Urinary bladder (tissue), 4 donors: ENCODE results near the gene ZNF429. TPM values are rescaled to one million over a fixed set of nuclear protein-coding genes. Genes with fewer than 3 reads are reported as not detected.
"Not testable (repeated sequence)": the region's sequence is repeated elsewhere in the genome, so short reads cannot be mapped to it uniquely, and the experiment has no call there.

ENCODE experiments used
- DNase-seq: peaks from one replicate; pipeline ENCODE4 v3.0.0-alpha.2; 2015; ENCODE audit errors: extremely low spot score
- H3K27ac ChIP-seq: one replicate; pipeline ENCODE4 v1.5.1; 2013; ENCODE audit warnings: low read depth, mild to moderate bottlenecking, moderate library complexity
- H3K36me3 ChIP-seq: one replicate; pipeline ENCODE4 v1.6.1; 2013; ENCODE audit warnings: mild to moderate bottlenecking, moderate library complexity; ENCODE audit not compliant: insufficient read depth
- H3K4me1 ChIP-seq: one replicate; pipeline ENCODE4 v1.6.1; 2013; ENCODE audit warnings: mild to moderate bottlenecking, moderate library complexity; ENCODE audit not compliant: insufficient read depth
- H3K4me3 ChIP-seq: one replicate; pipeline ENCODE4 v1.5.1; 2013; ENCODE audit warnings: low read depth, low read length
- WGBS: extraction: QIAGEN DNeasy Blood & Tissue Kit; methylation state at CpG from one replicate; pipeline ENCODE4 v1.1.7; 2013; 5-methylcytosine and 5-hydroxymethylcytosine counted together
- polyA plus RNA-seq: library from polyadenylated mRNA; stranded (reverse); fragments of 200-250 nt; gene quantifications from one replicate; pipeline ENCODE4 v1.2.3, GENCODE V29; 2013
- total RNA-seq: library from RNA; depleted of rRNA; stranded (reverse); fragments of >200 nt; gene quantifications from one replicate; pipeline ENCODE4 v1.2.3, GENCODE V29; 2014
- donor health status: healthy with polysubstance abuse.
- donor health status: healthy.

Gene ZNF429
- total and polyA plus RNA-seq, 2 donors = 10.4 to 21.9 TPM

GRCh38 chr19:21487969-21488368 lies 17.4 kb upstream of the ZNF429 start:
- Histone ChIP-seq H3K4me3 (no peak overlapping the region), H3K27ac (no peak overlapping the region), H3K4me1 (no peaks in the 10 kb centered on the region), H3K36me3 (no peaks in the 10 kb centered on the region)
- DNase-seq = no peak
- WGBS = 100% methylated on average over 1 of the region's 1 CpG

GRCh38 chr19:21491146-21491545 lies 14.3 kb upstream of the ZNF429 start:
- Histone ChIP-seq H3K27ac (no peak overlapping the region), H3K36me3 (no peaks in the 10 kb centered on the region), H3K4me3 (no peak overlapping the region), H3K4me1 (no peaks in the 10 kb centered on the region)
- WGBS = 72% methylated on average over 4 of the region's 4 CpGs
- no peak for DNase-seq

DNA sequence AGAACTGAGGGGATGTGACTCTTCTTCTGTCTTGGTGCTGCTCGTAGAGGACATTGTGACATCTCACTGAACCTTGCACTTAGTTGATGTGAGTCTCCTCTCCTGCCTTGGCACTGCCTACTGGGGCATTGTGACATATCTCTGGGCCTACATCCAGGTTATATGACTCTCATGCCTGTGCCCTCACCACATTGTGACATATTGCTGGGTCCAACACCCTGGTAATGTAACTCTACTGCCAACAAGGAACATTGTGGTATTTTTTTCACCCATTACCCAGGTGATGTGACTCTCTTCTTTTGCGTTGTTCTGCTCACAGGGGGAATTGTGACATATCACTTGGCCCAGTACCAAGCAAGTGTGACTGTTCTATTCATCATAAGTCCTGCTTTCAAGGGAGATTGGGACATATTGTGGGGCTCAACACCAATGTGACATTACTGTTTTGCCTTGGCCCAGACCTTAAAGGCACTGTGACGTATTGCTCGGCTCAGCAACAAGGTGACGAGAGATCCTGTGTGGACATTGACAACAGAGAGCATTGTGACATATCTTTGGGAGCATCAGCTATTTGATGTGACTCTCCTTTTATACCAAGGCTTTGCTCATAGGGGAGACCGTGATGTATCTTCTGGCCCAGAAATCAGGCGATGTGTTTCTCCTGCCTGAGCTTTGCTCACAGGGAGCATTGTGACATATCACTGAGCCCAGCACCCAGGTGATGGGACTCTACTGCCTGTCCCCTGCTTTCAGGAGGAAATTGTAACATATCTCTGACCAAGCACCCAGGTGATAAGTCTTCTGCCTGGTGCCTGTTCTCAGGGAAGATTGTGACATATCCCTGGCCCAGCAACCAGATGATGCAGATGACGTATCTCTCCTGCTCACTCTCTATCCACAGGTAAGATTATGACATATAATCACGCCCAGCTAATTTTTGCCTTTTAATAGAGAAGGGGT lies 12.2 kb upstream of the ZNF429 start:
- Histone ChIP-seq H3K36me3 (no peaks in the 10 kb centered on the region), H3K27ac (no peak overlapping the region), H3K4me1 (no peaks in the 10 kb centered on the region), H3K4me3 (no peak overlapping the region)
- 96% methylated on average over 9 of the region's 9 CpGs for WGBS
- no peak for DNase-seq

DNA sequence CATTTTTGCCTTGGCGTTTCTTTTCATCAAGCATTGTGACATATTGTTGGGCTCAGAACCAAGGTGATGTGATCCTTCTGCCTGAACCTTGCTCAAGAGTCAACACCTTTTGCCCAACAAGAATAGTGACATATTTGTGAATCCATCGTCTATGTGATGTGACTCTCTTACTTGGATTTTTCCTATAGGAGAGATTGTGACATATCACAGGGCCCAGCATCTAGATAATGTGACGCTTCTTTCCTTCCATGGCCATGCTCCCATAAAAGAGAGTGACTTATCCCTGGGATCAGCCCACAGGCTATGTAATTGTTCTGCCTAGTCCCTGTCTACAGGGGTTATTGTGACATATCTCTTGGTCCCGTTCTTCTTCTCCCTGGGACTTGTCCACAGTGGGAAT lies 8.5 kb upstream of the ZNF429 start:
- 94% methylated on average over 4 of the region's 4 CpGs for WGBS
- no peak overlapping the region for H3K4me3 ChIP-seq
- no peak overlapping the region for H3K27ac ChIP-seq
- no peaks in the 10 kb centered on the region for H3K4me1 ChIP-seq
- H3K36me3 ChIP-seq = no peaks in the 10 kb centered on the region
- DNase-seq = no peak

DNA sequence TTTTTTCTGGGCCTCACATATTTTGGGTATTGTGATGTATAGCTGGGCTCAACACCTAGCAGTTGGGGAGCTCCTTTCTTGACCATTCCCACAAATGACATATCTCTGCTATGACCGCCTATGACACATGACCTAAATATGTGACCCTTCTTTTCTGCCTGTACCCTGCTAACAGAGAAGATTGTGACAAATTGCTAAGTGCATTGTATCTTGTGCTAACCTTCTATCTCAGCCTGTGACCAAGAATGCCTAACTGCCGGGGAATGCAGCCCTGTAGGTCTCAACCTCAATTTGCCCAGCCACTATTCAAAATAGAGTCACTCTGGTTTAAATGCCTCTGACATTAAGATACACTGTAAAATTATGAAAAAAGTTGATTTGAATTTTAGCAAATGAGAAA lies 6.8 kb upstream of the ZNF429 start:
- H3K36me3 ChIP-seq = no peaks in the 10 kb centered on the region

GRCh38 chr19:21508198-21508597 lies 2.8 kb downstream of the ZNF429 start:
- H3K4me3 ChIP-seq = no peak overlapping the region
- no peaks in the 10 kb centered on the region for H3K4me1 ChIP-seq
- DNase-seq = no peak
- H3K36me3 ChIP-seq = no peaks in the 10 kb centered on the region
- WGBS = 86% methylated on average over 5 of the region's 5 CpGs
- no peak overlapping the region for H3K27ac ChIP-seq

More for the DNA sequence above, 6.8 kb upstream of the ZNF429 start:
- H3K4me1 ChIP-seq = no peaks in the 10 kb centered on the region
- no peak overlapping the region for H3K4me3 ChIP-seq
- H3K27ac ChIP-seq = no peak overlapping the region
- 72% methylated on average over 2 of the region's 2 CpGs for WGBS
- DNase-seq = no peak

DNA sequence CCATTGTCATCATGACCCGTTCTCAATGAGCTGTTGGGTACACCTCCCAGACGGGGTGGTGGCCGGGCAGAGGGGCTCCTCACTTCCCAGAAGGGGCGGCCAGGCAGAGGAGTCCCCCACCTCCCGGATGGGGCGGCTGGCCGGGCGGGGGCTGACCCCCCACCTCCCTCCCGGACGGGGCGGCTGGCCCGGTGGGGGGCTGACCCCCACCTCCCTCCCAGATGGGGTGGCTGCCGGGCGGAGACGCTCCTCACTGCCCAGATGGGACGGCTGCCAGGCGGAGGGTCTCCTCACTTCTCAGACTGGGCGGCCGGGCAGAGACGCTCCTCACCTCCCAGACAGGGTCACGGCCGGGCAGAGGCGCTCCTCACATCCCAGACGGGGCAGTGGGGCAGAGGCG lies 5.7 kb downstream of the ZNF429 start:
- H3K36me3 ChIP-seq, H3K4me3 ChIP-seq, H3K4me1 ChIP-seq, H3K27ac ChIP-seq, DNase-seq: not testable (repeated sequence)
- WGBS = 97% methylated on average over 19 of the region's 25 CpGs

- H3K4me1 ChIP-seq, H3K36me3 ChIP-seq, DNase-seq, H3K27ac ChIP-seq, H3K4me3 ChIP-seq: not testable (repeated sequence)
- 83% methylated on average over 7 of the region's 7 CpGs for WGBS
These were observed 7.2 kb downstream of the ZNF429 start for GRCh38 chr19:21512609-21513008.

- Histone ChIP-seq H3K27ac (no peak overlapping the region), H3K36me3 (no peaks in the 10 kb centered on the region), H3K4me3 (no peak overlapping the region), H3K4me1 (no peaks in the 10 kb centered on the region)
- DNase-seq = no peak
- WGBS = 73% methylated on average over 2 of the region's 2 CpGs
These were observed 8.2 kb downstream of the ZNF429 start for GRCh38 chr19:21513651-21514050.

DNA sequence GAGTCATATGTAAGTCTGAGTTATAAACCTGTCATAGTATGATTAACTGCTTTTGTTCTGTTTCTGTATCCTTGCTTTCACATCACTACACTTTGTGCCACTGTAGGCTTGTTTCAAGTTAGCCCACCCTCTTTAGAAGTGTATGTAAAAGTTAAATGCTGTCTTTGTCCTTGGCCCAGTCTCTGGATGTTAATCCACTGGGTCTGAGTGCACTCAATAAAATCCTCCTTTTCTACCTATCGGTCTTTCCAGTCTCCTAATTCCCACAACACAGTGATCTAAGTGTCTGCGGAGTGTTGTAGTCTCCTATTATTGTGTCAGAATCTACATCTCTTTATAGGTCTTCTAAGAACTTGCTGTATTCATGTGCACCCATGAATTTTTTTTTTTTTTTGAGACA lies 14.1 kb downstream of the ZNF429 start:
- no peak overlapping the region for H3K4me3 ChIP-seq
- peaks cover 8% of the 10 kb centered on the region for H3K36me3 ChIP-seq
- DNase-seq = no peak
- WGBS = 98% methylated on average over 2 of the region's 2 CpGs
- no peaks in the 10 kb centered on the region for H3K4me1 ChIP-seq
- H3K27ac ChIP-seq = no peak overlapping the region

- peaks cover 13% of the 10 kb centered on the region for H3K36me3 ChIP-seq
- no peak for DNase-seq
- 98% methylated on average over 3 of the region's 3 CpGs for WGBS
- no peak overlapping the region for H3K4me3 ChIP-seq
- no peaks in the 10 kb centered on the region for H3K4me1 ChIP-seq
- no peak overlapping the region for H3K27ac ChIP-seq
These were observed 27.5 kb downstream of the ZNF429 start for GRCh38 chr19:21532904-21533303.

- H3K36me3 ChIP-seq, H3K4me3 ChIP-seq, DNase-seq, H3K27ac ChIP-seq, H3K4me1 ChIP-seq: not testable (repeated sequence)
- 98% methylated on average over 2 of the region's 2 CpGs for WGBS
These were observed 31.4 kb downstream of the ZNF429 start for GRCh38 chr19:21536741-21537290.

DNA sequence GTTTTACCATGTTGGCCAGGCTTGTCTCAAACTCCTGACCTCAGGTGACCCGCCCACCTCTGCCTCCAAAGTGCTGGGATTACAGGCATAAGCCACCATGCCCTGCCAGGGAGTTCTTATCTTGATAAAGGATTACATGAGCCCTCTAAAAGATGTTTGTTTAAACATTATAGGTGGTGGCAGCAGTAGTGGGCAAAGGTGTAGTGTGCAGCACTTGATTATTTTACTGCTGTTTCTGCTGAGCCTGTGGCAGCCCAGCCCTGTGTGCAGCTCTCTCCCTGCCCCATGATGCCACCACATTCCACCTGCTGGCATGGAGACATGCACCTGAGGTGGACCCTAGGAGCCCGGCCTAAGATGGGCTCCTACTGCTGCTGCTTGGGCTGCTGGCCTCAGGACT lies 54.0 kb downstream of the ZNF429 start:
- no peak overlapping the region for H3K27ac ChIP-seq
- WGBS = 89% methylated on average over 2 of the region's 2 CpGs
- H3K4me1 ChIP-seq = no peaks in the 10 kb centered on the region
- H3K4me3 ChIP-seq = no peak overlapping the region
- no peak for DNase-seq
- H3K36me3 ChIP-seq = no peaks in the 10 kb centered on the region

- no peak for DNase-seq
- H3K36me3 ChIP-seq = no peaks in the 10 kb centered on the region
These were observed 59.0 kb downstream of the ZNF429 start for GRCh38 chr19:21564406-21564805.

More at GRCh38 chr19:21564406-21564805, 59.0 kb downstream of the ZNF429 start:
- 83% methylated on average over 1 of the region's 1 CpG for WGBS
- Histone ChIP-seq H3K4me3 (no peak overlapping the region), H3K27ac (no peak overlapping the region), H3K4me1 (no peaks in the 10 kb centered on the region)
